Measurements from ENCODE around the gene VANGL1. TPM values are rescaled to one million over a fixed set of nuclear protein-coding genes. Genes with fewer than 3 reads are reported as not detected.

Gene VANGL1
- total RNA-seq, 1 experiment from 2014 or later, result 13.6 TPM

DNA sequence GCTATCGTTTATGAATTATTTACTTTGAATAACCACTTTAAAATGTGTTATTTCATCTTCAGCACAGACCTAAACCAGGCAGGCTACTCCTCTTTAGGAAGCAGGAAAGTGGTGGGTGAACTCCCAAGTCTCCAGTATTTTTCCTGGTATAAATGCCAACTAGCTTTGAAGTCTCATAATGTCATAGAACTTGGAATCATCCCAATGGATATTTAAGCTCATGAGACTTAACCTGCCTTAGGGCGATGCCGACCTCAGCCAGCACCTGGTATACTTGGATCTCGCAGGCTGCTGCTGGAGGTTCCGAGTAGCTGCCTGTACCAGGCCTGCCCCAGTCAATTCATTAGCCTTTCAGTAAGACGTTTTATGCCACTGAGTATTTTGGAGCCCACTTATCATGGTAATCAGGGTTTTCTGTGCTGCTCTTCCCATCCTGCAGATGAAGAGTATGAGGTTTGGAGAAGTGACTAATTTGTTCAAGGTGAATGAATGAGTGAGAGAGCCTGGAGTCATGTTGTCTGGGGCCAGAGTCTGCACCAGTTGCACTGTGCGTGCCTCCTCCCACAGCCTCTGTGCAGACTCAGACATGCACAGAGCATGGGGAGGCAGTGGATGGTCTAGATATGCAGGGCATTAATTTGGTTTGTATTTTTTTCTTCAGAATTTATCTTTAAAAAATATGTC lies 34.9 kb downstream of the VANGL1 start:
- no peak for DNase-seq
- H3K27me3 Mint-ChIP-seq (ENCODE audit: low read depth), result no peaks in the 10 kb centered on the region

More for the DNA sequence above, 34.9 kb downstream of the VANGL1 start:
- no peak overlapping the region for H4K5ac ChIP-seq (ENCODE audit: insufficient read length, low read depth, low read length)
- no peak overlapping the region for H2BK5ac ChIP-seq (ENCODE audit: insufficient read length, low read length)
- H3K9me3 ChIP-seq (ENCODE audit: control insufficient read depth, low read depth, low read length), result no peaks in the 10 kb centered on the region
- H3K4me1 ChIP-seq (ENCODE audit: insufficient read depth, low read length), result no peaks in the 10 kb centered on the region
- no peaks in the 10 kb centered on the region for H3K79me2 ChIP-seq (ENCODE audit: insufficient read depth, low read length)
- TF ChIP-seq, protein P1, sequence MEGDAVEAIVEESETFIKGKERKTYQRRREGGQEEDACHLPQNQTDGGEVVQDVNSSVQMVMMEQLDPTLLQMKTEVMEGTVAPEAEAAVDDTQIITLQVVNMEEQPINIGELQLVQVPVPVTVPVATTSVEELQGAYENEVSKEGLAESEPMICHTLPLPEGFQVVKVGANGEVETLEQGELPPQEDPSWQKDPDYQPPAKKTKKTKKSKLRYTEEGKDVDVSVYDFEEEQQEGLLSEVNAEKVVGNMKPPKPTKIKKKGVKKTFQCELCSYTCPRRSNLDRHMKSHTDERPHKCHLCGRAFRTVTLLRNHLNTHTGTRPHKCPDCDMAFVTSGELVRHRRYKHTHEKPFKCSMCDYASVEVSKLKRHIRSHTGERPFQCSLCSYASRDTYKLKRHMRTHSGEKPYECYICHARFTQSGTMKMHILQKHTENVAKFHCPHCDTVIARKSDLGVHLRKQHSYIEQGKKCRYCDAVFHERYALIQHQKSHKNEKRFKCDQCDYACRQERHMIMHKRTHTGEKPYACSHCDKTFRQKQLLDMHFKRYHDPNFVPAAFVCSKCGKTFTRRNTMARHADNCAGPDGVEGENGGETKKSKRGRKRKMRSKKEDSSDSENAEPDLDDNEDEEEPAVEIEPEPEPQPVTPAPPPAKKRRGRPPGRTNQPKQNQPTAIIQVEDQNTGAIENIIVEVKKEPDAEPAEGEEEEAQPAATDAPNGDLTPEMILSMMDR (conservative IDR thresholded peaks at IDR 0.05), result no peak
- Mint-ChIP-seq H3K4me1 (peaks cover 4 to 12% of the 10 kb centered on the region in 2 experiments), H3K4me3 (no peak overlapping the region), H3K9me3 (no peaks in the 10 kb centered on the region), H3K36me3 (ENCODE audit: insufficient read depth in 1 of 3, low read depth in 3 of 3) (peaks cover 0 to 6% (median 3%) of the 10 kb centered on the region in 3 experiments; a peak in 6 of 7 replicates), H3K27ac (peak overlapping the region in 2 of 3 experiments; percentile 54 to 90; a peak in 3 of 7 replicates)
- H3K9ac ChIP-seq (ENCODE audit: extremely low read depth, insufficient read length, low read length), result no peak overlapping the region
- H4K20me1 ChIP-seq (ENCODE audit: control insufficient read depth, insufficient read depth, insufficient read length), result no peaks in the 10 kb centered on the region
- H4K8ac ChIP-seq (replicated peaks; ENCODE audit: insufficient read length, low read depth, low read length), result no peak overlapping the region
- H2BK20ac ChIP-seq (ENCODE audit: low read depth, low read length, poor library complexity, severe bottlenecking), result no peak overlapping the region
- H3K18ac ChIP-seq (ENCODE audit: insufficient read length, low read depth, low read length), result peak overlapping the region; percentile 79
- H3K56ac ChIP-seq (ENCODE audit: insufficient read length, low read depth, low read length), result no peak overlapping the region
- H2BK12ac ChIP-seq (ENCODE audit: insufficient read length, low read depth, low read length), result no peak overlapping the region
- no peak overlapping the region for H2AFZ ChIP-seq (ENCODE audit: low read length)
- 0 out of 2 replicates have a peak overlapping the region, but pooled peaks have one; percentile 64 for H3K4ac ChIP-seq (ENCODE audit: low read depth, low read length)
- peak overlapping the region; percentile 53 for H2BK120ac ChIP-seq (ENCODE audit: low read depth, low read length, poor library complexity, severe bottlenecking)
- H3K23ac ChIP-seq (ENCODE audit: insufficient read length, low read depth, low read length), result no peak overlapping the region
- no CpG with 5 or more reads among the region's 7 CpGs for WGBS (ENCODE audit: extremely low coverage, insufficient read length, low lambda C conversion rate)
- H2AK5ac ChIP-seq (ENCODE audit: insufficient read length, low read length), result no peak overlapping the region
- H4K91ac ChIP-seq (ENCODE audit: insufficient read length, low read depth, low read length), result no peak overlapping the region
- no peak overlapping the region for H3K4me2 ChIP-seq (ENCODE audit: insufficient read depth, insufficient read length, low read length)
- no peaks in the 10 kb centered on the region for H3K79me1 ChIP-seq (ENCODE audit: insufficient read depth, low read depth, low read length, poor library complexity, severe bottlenecking)
- H3K27ac ChIP-seq (ENCODE audit: insufficient read length, low read depth, low read length), result no peak overlapping the region
- H2BK15ac ChIP-seq (ENCODE audit: low read depth, low read length), result no peak overlapping the region
- H3K23me2 ChIP-seq (ENCODE audit: insufficient read length, low read depth, low read length, poor library complexity, severe bottlenecking), result no peaks in the 10 kb centered on the region
- no peak overlapping the region for H3T11ph ChIP-seq (ENCODE audit: low read length)
- no peaks in the 10 kb centered on the region for H3K27me3 ChIP-seq (ENCODE audit: insufficient read depth, low read length)
- H3K14ac ChIP-seq (ENCODE audit: insufficient read depth, low read length), result peak overlapping the region; percentile 66; the same call in 1 of the 2 replicates

All from H9 (cell line).